Mesothelial cell of epicardium (in vitro differentiated cells): ENCODE results near the gene IL17RC. TPM values are rescaled to one million over a fixed set of nuclear protein-coding genes. Genes with fewer than 3 reads are reported as not detected.
"Not testable (repeated sequence)": the region's sequence is repeated elsewhere in the genome, so short reads cannot be mapped to it uniquely, and the experiment has no call there.

Experiments
- DNase-seq, 2 experiments: peaks; one replicate each; pipeline ENCODE4 v3.0.0; 2021; ENCODE audit warnings: low spot score in 2 of 2; ENCODE audit not compliant: unreplicated experiment in 2 of 2
- H3K27ac Mint-ChIP-seq: 2 replicates; pipeline ENCODE4 v1.8.0; 2021; ENCODE audit warnings: mixed read lengths
- H3K27me3 Mint-ChIP-seq: 2 replicates; pipeline ENCODE4 v1.8.0; 2021; ENCODE audit warnings: low read depth, mixed read lengths
- H3K36me3 Mint-ChIP-seq: 2 replicates; pipeline ENCODE4 v1.8.0; 2021; ENCODE audit warnings: mixed read lengths
- H3K4me1 Mint-ChIP-seq: 2 replicates; pipeline ENCODE4 v1.8.0; 2021; ENCODE audit warnings: mixed read lengths
- H3K4me3 Mint-ChIP-seq: 2 replicates; pipeline ENCODE4 v1.8.0; 2021; ENCODE audit warnings: mild to moderate bottlenecking, moderate library complexity, mixed read lengths
- H3K9me3 Mint-ChIP-seq: 2 replicates; pipeline ENCODE4 v1.8.0; 2021; ENCODE audit warnings: mixed read lengths
- total RNA-seq: library from RNA; stranded (reverse); gene quantifications from 3 replicates; pipeline ENCODE4 v1.2.1, GENCODE V29; 2021
- TF ChIP-seq, protein P1 (sequence below): fragments of 200-600 bp; sonication (generic); IDR thresholded peaks from one replicate; pipeline ENCODE4 v1.5.0; 2021; ENCODE audit warnings: antibody characterized with exemption; ENCODE audit not compliant: unreplicated experiment

The IL17RC gene
- total RNA-seq, 1 donor from 2014 or later: 30.2 TPM

- DNase-seq: no peak
- TF ChIP-seq, protein P1, sequence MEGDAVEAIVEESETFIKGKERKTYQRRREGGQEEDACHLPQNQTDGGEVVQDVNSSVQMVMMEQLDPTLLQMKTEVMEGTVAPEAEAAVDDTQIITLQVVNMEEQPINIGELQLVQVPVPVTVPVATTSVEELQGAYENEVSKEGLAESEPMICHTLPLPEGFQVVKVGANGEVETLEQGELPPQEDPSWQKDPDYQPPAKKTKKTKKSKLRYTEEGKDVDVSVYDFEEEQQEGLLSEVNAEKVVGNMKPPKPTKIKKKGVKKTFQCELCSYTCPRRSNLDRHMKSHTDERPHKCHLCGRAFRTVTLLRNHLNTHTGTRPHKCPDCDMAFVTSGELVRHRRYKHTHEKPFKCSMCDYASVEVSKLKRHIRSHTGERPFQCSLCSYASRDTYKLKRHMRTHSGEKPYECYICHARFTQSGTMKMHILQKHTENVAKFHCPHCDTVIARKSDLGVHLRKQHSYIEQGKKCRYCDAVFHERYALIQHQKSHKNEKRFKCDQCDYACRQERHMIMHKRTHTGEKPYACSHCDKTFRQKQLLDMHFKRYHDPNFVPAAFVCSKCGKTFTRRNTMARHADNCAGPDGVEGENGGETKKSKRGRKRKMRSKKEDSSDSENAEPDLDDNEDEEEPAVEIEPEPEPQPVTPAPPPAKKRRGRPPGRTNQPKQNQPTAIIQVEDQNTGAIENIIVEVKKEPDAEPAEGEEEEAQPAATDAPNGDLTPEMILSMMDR: no peak
- Mint-ChIP-seq H3K4me1 (peaks cover 36% of the 10 kb centered on the region), H3K9me3 (no peaks in the 10 kb centered on the region), H3K36me3 (peaks cover 9% of the 10 kb centered on the region), H3K4me3 (no peak overlapping the region), H3K27me3 (no peaks in the 10 kb centered on the region), H3K27ac (peak overlapping the region; percentile 71)
Measured at GRCh38 chr3:9897408-9898372, 19.2 kb upstream of the IL17RC start.

DNA sequence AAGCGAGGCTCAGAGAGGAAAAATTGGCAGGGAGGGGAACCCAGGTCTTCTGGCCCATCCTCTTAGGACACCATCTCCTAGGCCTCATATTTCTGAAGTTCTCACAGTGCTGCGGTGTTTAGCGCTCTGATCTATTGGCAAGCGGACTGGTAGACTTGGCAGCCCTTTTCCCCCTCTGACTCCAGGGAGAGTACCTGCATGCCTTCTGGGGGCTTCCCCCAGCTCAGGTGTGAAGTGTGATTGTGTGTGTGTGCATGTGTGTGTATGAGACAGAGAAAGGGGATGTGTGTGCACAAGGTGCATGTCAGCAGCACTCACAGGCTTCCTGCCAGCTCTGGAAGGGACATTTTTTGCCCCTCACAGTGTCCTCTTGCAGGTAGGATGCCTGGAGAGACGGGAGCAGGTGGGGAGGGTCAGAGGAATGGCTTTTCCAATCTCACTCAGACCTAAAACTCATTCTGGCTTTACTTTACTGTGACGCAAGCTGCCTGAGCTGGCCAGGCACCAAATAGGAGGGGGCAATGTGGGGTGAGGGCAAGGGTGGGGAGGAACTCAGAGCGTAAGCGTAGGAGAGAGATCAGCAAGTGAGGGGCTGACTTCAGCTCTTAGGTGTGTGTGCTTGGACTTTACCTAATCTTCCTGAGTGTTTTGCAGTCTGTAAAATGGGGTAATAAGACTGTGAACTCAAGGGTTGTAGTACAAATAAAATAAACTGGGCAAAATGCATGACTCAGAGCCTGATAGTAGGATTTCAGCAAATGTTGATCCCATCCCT is 18.2 kb upstream of the IL17RC start:
- Mint-ChIP-seq H3K4me3 (no peak overlapping the region), H3K27me3 (no peaks in the 10 kb centered on the region), H3K4me1 (peaks cover 44% of the 10 kb centered on the region), H3K27ac (peak overlapping the region; percentile 60), H3K9me3 (no peaks in the 10 kb centered on the region), H3K36me3 (peaks cover 7% of the 10 kb centered on the region)
- no peak for DNase-seq
- TF ChIP-seq, protein P1: no peak

- H3K4me3 Mint-ChIP-seq: no peak overlapping the region
- H3K27ac Mint-ChIP-seq: no peak overlapping the region
- H3K27me3 Mint-ChIP-seq: no peaks in the 10 kb centered on the region
- no peak for DNase-seq
- TF ChIP-seq, protein P1: no peak
- peaks cover 49% of the 10 kb centered on the region for H3K4me1 Mint-ChIP-seq
- peaks cover 3% of the 10 kb centered on the region for H3K36me3 Mint-ChIP-seq
- no peaks in the 10 kb centered on the region for H3K9me3 Mint-ChIP-seq
Measured at GRCh38 chr3:9899289-9899791, 17.6 kb upstream of the IL17RC start.

GRCh38 chr3:9900965-9901415 is 15.9 kb upstream of the IL17RC start:
- H3K4me3 Mint-ChIP-seq, DNase-seq, H3K9me3 Mint-ChIP-seq, H3K36me3 Mint-ChIP-seq, H3K27ac Mint-ChIP-seq, H3K27me3 Mint-ChIP-seq: not testable (repeated sequence)
- peaks cover 49% of the 10 kb centered on the region for H3K4me1 Mint-ChIP-seq

DNA sequence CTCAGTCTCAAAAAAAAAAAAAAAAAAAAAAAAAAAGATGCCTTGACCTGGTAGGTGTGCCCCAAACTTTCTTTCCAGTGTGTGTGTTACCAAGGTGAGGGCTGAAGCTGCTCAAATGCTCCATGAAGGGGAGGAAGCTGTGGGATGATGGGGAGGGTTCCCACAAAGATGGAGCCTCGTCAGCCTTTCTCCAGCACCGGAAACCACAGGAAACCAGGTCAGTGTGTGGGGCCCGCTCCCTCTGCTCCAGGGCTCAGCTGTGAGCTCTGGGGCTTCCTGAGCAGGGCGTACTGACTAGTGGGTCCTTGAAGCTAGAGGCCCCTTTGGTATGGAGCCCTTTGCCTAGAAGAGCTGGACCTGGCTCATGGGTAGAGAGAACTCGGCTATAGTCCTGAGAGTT is 14.9 kb upstream of the IL17RC start:
- peak overlapping the region; percentile 90 for H3K27ac Mint-ChIP-seq

More for the DNA sequence above, 14.9 kb upstream of the IL17RC start:
- peaks cover 49% of the 10 kb centered on the region for H3K4me1 Mint-ChIP-seq
- no peaks in the 10 kb centered on the region for H3K9me3 Mint-ChIP-seq
- H3K27me3 Mint-ChIP-seq: no peaks in the 10 kb centered on the region
- TF ChIP-seq, protein P1: no peak
- H3K4me3 Mint-ChIP-seq: peak overlapping the region; percentile 71
- DNase-seq: no peak
- H3K36me3 Mint-ChIP-seq: no peaks in the 10 kb centered on the region
